ENCODE results near the gene SEC62.

The SEC62 gene

DNA sequence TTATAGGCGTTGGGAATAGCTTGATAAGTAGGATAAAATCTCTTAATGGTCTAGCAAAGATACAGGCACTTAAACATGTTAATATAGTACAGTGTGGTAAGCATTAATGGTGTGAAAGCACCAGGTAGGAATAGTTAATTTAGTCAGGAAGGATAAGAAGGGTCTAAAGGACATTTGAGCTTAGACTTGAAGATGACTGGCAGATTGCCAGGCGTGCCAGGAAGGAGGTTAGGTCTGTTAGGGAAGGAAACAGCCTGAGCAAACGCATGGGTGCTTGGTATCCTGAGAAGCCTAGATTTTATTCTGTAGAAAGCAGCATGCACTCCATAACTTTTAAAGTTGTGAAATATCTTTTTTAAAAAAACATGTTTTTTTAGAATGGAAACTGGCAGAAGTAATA lies 17.7 kb downstream of the SEC62 start:
- no peak overlapping the region for H3K18ac ChIP-seq (ENCODE audit: low read length)
- no peak overlapping the region for H4K12ac ChIP-seq (ENCODE audit: low read depth, low read length)
- H3K79me2 ChIP-seq (ENCODE audit: control insufficient read depth, insufficient read depth, low read length, poor library complexity): no peaks in the 10 kb centered on the region
- no CpG with 5 or more reads among the region's 3 CpGs for WGBS (ENCODE audit: extremely low coverage, insufficient coverage, insufficient read length)
- no peak overlapping the region for H3K4me3 ChIP-seq (ENCODE audit: low read depth, low read length)
- no peaks in the 10 kb centered on the region for H3K9me3 ChIP-seq (ENCODE audit: insufficient read depth, low read depth, low read length)
- H3K4ac ChIP-seq (ENCODE audit: low read depth, low read length): no peak overlapping the region
- no peak overlapping the region for H3K23ac ChIP-seq (ENCODE audit: low read length)
- no peaks in the 10 kb centered on the region for H3K4me1 ChIP-seq (ENCODE audit: control insufficient read depth in 1 of 2, insufficient read depth in 2 of 2, low read length in 2 of 2)
- no peak overlapping the region for H2AFZ ChIP-seq (ENCODE audit: insufficient read depth, low read length, poor library complexity)
- H3K27ac ChIP-seq (ENCODE audit: low read depth, low read length): no peak overlapping the region
- H3K9ac ChIP-seq (ENCODE audit: low read length): no peak overlapping the region
- no peak overlapping the region for H4K8ac ChIP-seq (ENCODE audit: low read depth, low read length)
- H3K27me3 ChIP-seq (ENCODE audit: insufficient read depth, low read length): no peaks in the 10 kb centered on the region
- peaks cover 10 to 24% of the 10 kb centered on the region in 2 experiments for H3K36me3 ChIP-seq (ENCODE audit: control insufficient read depth in 1 of 2, insufficient read depth in 2 of 2, low read length in 2 of 2)
- no peak overlapping the region for H2BK12ac ChIP-seq (ENCODE audit: low read length)
- no peak overlapping the region for H2AK5ac ChIP-seq (ENCODE audit: low read length)
- DNase-seq: no peak
- H3K79me1 ChIP-seq (ENCODE audit: low read length): no peaks in the 10 kb centered on the region
- no peak overlapping the region for H3K4me2 ChIP-seq (ENCODE audit: low read length)
- H2BK5ac ChIP-seq (ENCODE audit: low read depth, low read length, poor library complexity): no peak overlapping the region
- no peak overlapping the region for H4K91ac ChIP-seq (ENCODE audit: low read depth, low read length)
- no peak overlapping the region for H3K14ac ChIP-seq (ENCODE audit: low read length)
- no peak overlapping the region for H2BK120ac ChIP-seq (ENCODE audit: insufficient read depth, low read length, poor library complexity)

DNA sequence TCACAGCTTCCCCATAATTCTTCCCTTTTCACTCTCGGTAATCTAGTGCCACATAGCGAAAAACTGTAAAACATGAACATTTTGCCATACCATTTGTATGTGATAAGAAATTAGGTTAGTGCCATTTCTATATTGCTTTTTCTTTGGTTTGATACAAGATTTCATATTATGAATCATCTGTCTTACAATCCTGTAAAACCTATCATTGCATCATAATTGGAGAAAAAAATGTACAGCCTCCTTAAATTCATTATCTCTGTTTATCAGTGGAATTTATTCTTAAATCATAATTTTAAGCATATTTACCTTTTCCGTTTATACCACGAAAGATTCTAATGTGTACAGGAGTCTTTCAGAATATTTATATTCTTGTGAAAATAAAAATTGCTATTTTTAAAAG lies 23.8 kb downstream of the SEC62 start:
- Histone ChIP-seq H3K18ac (ENCODE audit: low read length) (no peak overlapping the region), H3K23ac (ENCODE audit: low read length) (no peak overlapping the region), H2BK5ac (ENCODE audit: low read depth, low read length, poor library complexity) (no peak overlapping the region), H4K91ac (ENCODE audit: low read depth, low read length) (no peak overlapping the region), H3K79me2 (ENCODE audit: control insufficient read depth, insufficient read depth, low read length, poor library complexity) (no peaks in the 10 kb centered on the region), H2AFZ (ENCODE audit: insufficient read depth, low read length, poor library complexity) (no peak overlapping the region), H3K4me3 (ENCODE audit: low read depth, low read length) (no peak overlapping the region), H3K27ac (ENCODE audit: low read depth, low read length) (no peak overlapping the region), H3K14ac (ENCODE audit: low read length) (no peak overlapping the region), H3K4me1 (ENCODE audit: control insufficient read depth in 1 of 2, insufficient read depth in 2 of 2, low read length in 2 of 2) (no peaks in the 10 kb centered on the region), H3K9me3 (ENCODE audit: insufficient read depth, low read depth, low read length) (no peaks in the 10 kb centered on the region), H4K12ac (ENCODE audit: low read depth, low read length) (no peak overlapping the region), H3K4ac (ENCODE audit: low read depth, low read length) (no peak overlapping the region), H3K27me3 (ENCODE audit: insufficient read depth, low read length) (no peaks in the 10 kb centered on the region), H3K79me1 (ENCODE audit: low read length) (no peaks in the 10 kb centered on the region), H2BK120ac (ENCODE audit: insufficient read depth, low read length, poor library complexity) (no peak overlapping the region), H2AK5ac (ENCODE audit: low read length) (no peak overlapping the region), H3K36me3 (ENCODE audit: control insufficient read depth in 1 of 2, insufficient read depth in 2 of 2, low read length in 2 of 2) (peaks cover 14 to 19% of the 10 kb centered on the region in 2 experiments), H2BK12ac (ENCODE audit: low read length) (no peak overlapping the region), H3K9ac (ENCODE audit: low read length) (no peak overlapping the region), H3K4me2 (ENCODE audit: low read length) (no peak overlapping the region), H4K8ac (ENCODE audit: low read depth, low read length) (no peak overlapping the region)
- peak in 1 of 2 donors; percentile 56 for DNase-seq
- no CpG with 5 or more reads among the region's 4 CpGs for WGBS (ENCODE audit: extremely low coverage, insufficient coverage, insufficient read length)

DNA sequence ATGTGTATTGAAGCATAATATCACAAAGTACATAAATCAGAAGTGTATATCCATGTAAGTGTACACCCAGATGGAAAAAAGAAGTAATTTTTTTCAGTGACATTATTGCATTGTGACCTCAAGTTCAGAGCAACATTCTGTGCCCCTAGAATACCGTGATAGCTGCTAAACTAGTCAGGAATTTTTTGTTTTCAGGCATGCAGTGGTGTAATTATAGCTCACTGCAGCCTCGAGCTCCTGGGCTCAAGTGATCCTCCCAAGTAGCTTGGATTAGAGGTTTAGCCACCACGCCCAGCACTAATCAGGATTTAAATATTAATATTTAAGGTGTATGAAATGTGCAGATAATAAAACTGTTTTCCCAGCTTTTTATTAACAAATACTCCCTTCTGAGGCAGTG lies 25.5 kb downstream of the SEC62 start:
- no CpG with 5 or more reads among the region's 3 CpGs for WGBS (ENCODE audit: extremely low coverage, insufficient coverage, insufficient read length)

DNA sequence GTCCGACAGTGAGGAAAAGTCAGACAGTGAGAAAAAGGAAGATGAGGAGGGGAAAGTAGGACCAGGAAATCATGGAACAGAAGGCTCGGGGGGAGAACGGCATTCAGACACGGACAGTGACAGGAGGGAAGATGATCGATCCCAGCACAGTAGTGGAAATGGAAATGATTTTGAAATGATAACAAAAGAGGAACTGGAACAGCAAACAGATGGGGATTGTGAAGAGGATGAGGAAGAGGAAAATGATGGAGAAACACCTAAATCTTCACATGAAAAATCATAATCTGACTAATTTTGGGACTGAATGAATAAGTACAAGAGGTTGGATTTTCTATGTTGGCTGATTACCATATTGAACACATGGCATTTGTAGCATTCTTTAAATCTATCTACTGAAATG lies 26.2 kb downstream of the SEC62 start:
- Histone ChIP-seq H3K9ac (ENCODE audit: low read length) (no peak overlapping the region), H2AK5ac (ENCODE audit: low read length) (no peak overlapping the region), H3K27ac (ENCODE audit: low read depth, low read length) (no peak overlapping the region), H3K27me3 (ENCODE audit: insufficient read depth, low read length) (no peaks in the 10 kb centered on the region), H3K4me3 (ENCODE audit: low read depth, low read length) (no peak overlapping the region), H3K4ac (ENCODE audit: low read depth, low read length) (no peak overlapping the region), H4K8ac (ENCODE audit: low read depth, low read length) (no peak overlapping the region), H3K4me1 (ENCODE audit: control insufficient read depth in 1 of 2, insufficient read depth in 2 of 2, low read length in 2 of 2) (no peaks in the 10 kb centered on the region), H3K18ac (ENCODE audit: low read length) (no peak overlapping the region), H3K36me3 (ENCODE audit: control insufficient read depth in 1 of 2, insufficient read depth in 2 of 2, low read length in 2 of 2) (peaks cover 11 to 17% of the 10 kb centered on the region in 2 experiments), H3K79me2 (ENCODE audit: control insufficient read depth, insufficient read depth, low read length, poor library complexity) (no peaks in the 10 kb centered on the region), H3K14ac (ENCODE audit: low read length) (no peak overlapping the region), H2BK12ac (ENCODE audit: low read length) (no peak overlapping the region), H4K91ac (ENCODE audit: low read depth, low read length) (no peak overlapping the region), H2BK5ac (ENCODE audit: low read depth, low read length, poor library complexity) (no peak overlapping the region), H3K9me3 (ENCODE audit: insufficient read depth, low read depth, low read length) (no peaks in the 10 kb centered on the region), H3K23ac (ENCODE audit: low read length) (no peak overlapping the region), H3K79me1 (ENCODE audit: low read length) (peaks cover 2% of the 10 kb centered on the region), H2BK120ac (ENCODE audit: insufficient read depth, low read length, poor library complexity) (no peak overlapping the region), H4K12ac (ENCODE audit: low read depth, low read length) (no peak overlapping the region), H3K4me2 (ENCODE audit: low read length) (no peak overlapping the region), H2AFZ (ENCODE audit: insufficient read depth, low read length, poor library complexity) (no peak overlapping the region)
- no CpG with 5 or more reads among the region's 5 CpGs for WGBS (ENCODE audit: extremely low coverage, insufficient coverage, insufficient read length)
- DNase-seq: no peak

More for the DNA sequence above, 25.5 kb downstream of the SEC62 start:
- no peak overlapping the region for H4K12ac ChIP-seq (ENCODE audit: low read depth, low read length)
- H3K4ac ChIP-seq (ENCODE audit: low read depth, low read length): no peak overlapping the region
- no peak overlapping the region for H2AK5ac ChIP-seq (ENCODE audit: low read length)
- no peak overlapping the region for H2BK12ac ChIP-seq (ENCODE audit: low read length)
- no peak overlapping the region for H2BK120ac ChIP-seq (ENCODE audit: insufficient read depth, low read length, poor library complexity)
- H4K8ac ChIP-seq (ENCODE audit: low read depth, low read length): no peak overlapping the region
- DNase-seq: peak; percentile 27 to 77
- no peak overlapping the region for H4K91ac ChIP-seq (ENCODE audit: low read depth, low read length)
- no peaks in the 10 kb centered on the region for H3K79me2 ChIP-seq (ENCODE audit: control insufficient read depth, insufficient read depth, low read length, poor library complexity)
- no peak overlapping the region for H3K4me3 ChIP-seq (ENCODE audit: low read depth, low read length)
- H3K4me2 ChIP-seq (ENCODE audit: low read length): no peak overlapping the region
- peaks cover 2% of the 10 kb centered on the region for H3K79me1 ChIP-seq (ENCODE audit: low read length)
- H3K4me1 ChIP-seq (ENCODE audit: control insufficient read depth in 1 of 2, insufficient read depth in 2 of 2, low read length in 2 of 2): no peaks in the 10 kb centered on the region
- H3K27me3 ChIP-seq (ENCODE audit: insufficient read depth, low read length): no peaks in the 10 kb centered on the region
- H3K27ac ChIP-seq (ENCODE audit: low read depth, low read length): no peak overlapping the region
- no peak overlapping the region for H3K23ac ChIP-seq (ENCODE audit: low read length)
- H2BK5ac ChIP-seq (ENCODE audit: low read depth, low read length, poor library complexity): no peak overlapping the region
- no peaks in the 10 kb centered on the region for H3K9me3 ChIP-seq (ENCODE audit: insufficient read depth, low read depth, low read length)
- H3K9ac ChIP-seq (ENCODE audit: low read length): no peak overlapping the region
- no peak overlapping the region for H3K18ac ChIP-seq (ENCODE audit: low read length)
- peaks cover 12 to 17% of the 10 kb centered on the region in 2 experiments for H3K36me3 ChIP-seq (ENCODE audit: control insufficient read depth in 1 of 2, insufficient read depth in 2 of 2, low read length in 2 of 2)
- no peak overlapping the region for H3K14ac ChIP-seq (ENCODE audit: low read length)
- H2AFZ ChIP-seq (ENCODE audit: insufficient read depth, low read length, poor library complexity): no peak overlapping the region

Data from trophoblast cell (in vitro differentiated cells and primary cell).